GM21526 (cell line): Measurements from ENCODE around the gene DNAJC15.
"Not testable (repeated sequence)": the region's sequence is repeated elsewhere in the genome, so short reads cannot be mapped to it uniquely, and the experiment has no call there.

Source experiments
- ATAC-seq: cut with Tn5 transposase; IDR thresholded peaks from one replicate; pipeline ENCODE4 v1.9.1; 2021; ENCODE audit warnings: moderate library complexity; ENCODE audit not compliant: unreplicated experiment, low FRiP score

The DNAJC15 gene

GRCh38 chr13:43023289-43023963, at the start of gene DNAJC15:
TSS of gene DNAJC15 (plus strand) at chr13:43023586. CDS start at chr13:43023627, 41 bp downstream.
- peak; percentile 76 for ATAC-seq

DNA sequence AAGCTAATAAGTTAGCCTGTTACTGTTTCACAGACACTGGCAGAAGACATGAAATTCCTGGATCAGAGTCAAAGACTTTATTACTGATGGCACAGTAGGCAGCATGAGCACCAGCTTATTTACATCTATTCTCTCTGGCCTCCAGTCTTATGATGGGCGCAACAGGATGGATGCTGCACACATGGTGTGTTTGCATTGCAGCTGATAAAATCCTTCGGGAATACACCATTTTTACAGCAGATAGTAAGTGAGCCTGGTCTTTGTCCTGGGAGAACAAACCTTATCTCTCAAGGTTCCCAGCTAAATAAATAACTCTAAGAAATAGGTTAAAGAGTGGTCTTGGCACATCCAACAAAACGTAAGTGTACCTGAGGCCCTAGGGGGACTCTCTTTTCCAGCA, 47.3 kb upstream of the DNAJC15 start:
- ATAC-seq = no peak

GRCh38 chr13:42977219-42977659, 46.1 kb upstream of the DNAJC15 start:
- no peak for ATAC-seq

DNA sequence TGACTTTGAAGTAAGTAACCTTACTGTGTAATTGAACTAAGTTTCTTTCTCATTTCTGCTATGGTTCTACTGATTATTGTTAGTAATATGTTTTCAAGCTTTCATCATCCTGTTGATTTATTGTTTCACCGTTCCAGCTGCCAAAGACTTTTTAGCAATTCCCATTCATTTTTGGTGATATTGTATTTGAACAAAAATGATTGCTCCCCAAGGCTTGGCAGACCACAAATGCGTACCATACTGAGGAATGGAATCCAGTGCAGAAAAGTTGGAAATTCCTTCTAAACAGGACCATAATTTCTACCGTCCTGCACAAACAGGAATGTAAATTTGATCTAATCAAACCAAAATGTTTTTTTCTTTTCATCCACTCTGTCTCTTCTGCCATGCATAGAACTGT, 42.1 kb upstream of the DNAJC15 start:
- ATAC-seq = no peak

DNA sequence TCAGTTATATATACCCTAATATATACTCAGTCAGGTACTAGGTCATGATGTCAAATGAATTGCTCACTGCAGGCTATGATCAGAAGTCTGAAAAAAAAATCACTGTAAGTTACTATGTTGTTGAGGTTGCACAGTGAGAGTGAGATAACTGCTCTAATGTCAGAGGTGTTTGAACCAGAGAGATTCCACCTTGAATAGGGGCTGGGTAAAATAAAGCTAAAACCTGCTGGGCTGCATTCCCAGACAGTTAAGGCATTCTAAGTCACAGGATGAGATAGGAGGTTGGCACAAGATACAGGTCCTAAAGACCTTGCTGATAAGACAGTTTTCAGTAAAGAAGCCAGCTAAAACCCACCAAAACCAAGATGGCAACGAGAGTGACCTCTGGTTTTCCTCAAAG, 41.5 kb upstream of the DNAJC15 start:
- ATAC-seq = no peak

DNA sequence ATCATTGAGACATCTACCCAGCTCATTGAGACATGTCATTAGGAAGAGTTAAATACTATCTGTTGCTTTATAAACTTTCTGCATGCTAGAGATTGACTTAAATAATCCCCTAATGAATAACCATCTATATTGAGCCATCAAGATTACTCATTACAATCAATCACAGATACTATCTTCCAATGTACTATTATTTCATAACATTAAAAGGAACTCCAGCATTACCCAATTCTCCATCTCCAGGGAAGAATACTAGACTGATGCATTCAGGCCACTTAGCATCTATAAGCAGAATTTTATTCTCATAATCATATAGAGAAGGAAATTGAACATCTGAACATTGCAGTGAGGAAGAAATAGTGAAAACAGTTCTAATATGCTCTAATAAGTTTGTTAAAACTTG, 39.4 kb upstream of the DNAJC15 start:
- ATAC-seq = no peak

DNA sequence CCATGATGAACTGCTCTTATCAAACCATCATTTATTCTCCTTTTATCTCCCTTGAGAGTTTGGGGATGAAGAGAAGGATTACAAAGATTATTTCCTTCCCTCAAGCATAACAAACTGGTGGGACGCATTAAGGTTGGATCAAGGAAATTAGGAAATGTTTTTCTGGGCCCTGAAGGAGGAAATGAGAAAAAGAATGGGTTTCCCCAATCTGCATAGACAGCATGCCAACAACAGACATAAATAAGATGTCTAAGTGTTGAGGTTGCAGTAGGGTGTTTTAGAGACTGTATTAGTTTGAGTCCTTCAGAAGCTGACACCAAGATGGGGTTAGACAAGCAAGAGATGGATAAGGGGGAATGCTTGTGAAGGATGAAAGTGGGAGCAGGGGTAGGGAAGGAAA, 38.7 kb upstream of the DNAJC15 start:
- ATAC-seq = no peak

DNA sequence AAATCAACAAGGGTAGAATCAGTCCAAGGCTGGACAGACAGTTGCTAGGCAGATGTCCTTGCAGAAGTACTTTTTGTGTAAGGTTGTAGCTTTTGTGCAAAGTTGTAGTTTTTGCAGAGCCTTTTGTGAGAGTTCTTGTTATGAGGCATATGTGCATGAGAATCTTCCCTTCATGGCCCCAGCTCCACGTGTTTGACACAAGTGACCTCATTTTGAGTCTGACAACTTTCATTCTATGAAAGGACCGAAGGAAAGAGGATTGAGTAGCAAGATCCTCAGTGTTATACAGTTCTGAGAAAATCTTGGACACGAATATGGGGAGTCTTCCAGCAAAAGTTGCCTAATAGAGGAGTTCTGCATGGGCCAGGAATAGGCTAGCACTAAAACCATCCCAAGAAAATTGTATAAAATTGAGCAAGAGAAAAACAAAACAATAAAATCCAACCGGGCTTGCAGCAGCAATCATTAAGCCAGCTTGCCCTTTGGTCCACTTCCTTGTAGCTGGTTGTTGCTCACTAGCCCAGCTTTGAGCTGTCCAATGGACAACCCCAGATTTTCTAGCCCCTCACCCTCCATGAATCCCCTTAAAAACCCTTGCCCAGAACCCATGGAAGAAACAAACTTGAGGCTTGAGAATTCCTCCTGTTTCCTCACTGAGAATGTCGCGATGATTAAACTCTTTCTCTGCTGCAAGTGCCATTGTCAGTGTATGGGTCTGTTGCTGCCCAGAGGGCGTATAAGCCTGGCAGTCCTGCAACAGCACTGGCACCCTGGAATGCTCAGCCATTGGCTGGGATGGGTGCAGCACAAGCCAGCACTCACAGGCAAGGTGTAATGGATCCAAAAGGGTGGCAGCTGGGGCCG, 37.8 kb upstream of the DNAJC15 start:
- ATAC-seq = no peak

- no peak for ATAC-seq
Observed at GRCh38 chr13:42986176-42986574, 37.2 kb upstream of the DNAJC15 start.

DNA sequence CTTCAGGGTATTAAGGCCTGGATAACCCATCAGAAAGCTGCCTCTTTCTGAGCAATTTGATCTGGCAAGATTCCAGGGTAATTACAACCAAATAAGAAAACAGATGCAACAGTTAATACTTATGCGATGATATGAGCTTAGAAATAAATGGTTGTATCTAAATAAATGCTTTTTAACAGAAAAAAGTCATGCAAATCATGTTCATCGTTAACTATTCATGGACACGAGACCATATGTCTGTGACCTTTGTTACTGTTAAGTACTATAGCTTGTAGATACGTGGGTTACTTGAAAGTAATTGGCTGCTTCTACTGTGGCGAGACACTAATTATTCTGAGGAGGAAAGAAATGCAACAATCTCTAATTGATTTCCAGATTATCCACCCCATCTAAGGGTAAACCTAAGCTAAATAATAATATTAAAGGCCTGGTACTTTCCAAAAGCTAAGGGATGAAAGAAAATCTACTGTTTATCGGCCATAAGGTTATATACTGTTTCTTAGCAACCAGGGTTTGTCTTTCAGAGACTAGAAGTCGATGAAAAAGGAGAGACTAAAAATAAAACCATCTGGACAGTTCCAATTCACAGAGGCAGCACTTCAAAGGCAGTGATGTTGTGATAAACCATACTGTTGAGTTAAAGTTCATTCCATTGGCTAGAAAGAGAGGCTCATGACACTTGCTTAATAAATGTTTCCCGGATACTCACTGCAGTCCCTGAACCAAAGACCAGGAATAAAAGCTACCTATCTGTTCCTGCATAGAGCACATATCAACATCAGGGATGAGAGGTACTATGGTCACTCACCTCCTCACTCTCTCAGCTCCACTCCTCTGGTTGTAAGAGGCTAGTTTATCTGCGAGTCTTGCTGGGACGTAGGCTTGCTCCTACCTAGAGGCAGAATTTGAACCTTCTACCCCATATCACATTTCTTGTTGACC, 32.8 kb upstream of the DNAJC15 start:
- ATAC-seq = no peak

- ATAC-seq = not testable (repeated sequence)
Observed at GRCh38 chr13:42991233-42991897, 32.0 kb upstream of the DNAJC15 start.

DNA sequence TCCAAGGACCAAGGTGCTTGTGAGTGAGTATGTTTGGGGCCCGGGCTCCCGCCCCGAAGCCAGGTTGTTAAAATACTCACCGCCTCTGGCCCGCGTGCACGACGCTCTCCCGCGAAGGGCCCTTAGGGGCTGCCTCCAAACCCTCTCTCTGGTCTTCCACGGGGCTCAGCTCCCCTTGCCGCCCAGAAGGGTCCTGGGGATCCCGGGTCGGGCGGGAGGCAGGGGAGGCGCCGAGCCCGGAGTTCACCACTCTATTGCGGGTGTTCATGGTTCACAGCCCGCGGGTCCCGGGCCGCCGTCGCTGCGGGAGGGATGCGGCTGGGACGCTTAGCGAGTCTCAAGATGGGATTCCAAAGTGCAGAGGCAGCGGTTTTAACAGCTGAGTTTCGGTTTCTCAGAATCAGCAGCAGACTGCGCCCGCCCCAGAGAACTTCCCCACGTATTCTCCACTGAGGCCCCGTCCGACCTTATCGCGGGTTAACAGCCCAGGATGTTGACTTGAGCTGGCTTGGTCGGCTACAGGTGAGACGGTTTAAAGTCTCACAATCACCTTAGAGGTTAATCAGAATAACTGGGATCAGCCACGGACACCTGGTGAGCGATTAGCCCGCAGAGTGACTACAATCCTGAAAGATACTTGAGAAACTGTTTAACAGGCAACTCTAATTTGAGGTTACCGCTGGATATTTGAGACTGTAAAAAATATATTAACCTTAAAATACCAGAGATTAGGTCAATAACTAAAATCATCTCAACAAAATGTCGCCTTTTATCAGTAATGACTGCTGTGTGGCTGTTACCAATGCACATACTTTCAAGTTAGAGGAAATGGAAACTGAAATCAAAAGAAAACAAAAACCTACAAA, 31.3 kb upstream of the DNAJC15 start, which contains the start of gene EPSTI1:
Gene EPSTI1, minus strand, starts transcription at position 344 of the 866 bp plus-strand sequence. Its CDS starts 76 bp downstream, at position 268.
- peak; percentile 67 for ATAC-seq

DNA sequence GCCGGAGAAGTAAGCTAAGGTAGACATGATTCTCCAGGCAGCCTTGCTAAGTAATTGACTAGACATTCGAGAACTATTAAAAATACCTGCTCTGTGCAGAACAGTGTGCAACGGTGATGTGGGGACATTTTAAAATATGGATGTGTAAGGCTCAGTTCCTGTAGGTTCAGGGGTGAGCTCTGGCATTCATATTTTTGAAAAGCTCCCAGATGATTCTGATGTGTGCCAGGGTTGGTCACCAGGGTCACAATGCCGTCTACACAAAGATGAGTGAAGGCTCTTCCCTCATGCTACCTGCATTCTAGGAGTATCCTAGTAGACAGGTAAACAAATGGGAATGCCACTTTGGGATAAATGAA, 30.6 kb upstream of the DNAJC15 start:
- ATAC-seq = peak; percentile 23

GRCh38 chr13:42994878-42995277, 28.5 kb upstream of the DNAJC15 start:
- ATAC-seq = no peak

DNA sequence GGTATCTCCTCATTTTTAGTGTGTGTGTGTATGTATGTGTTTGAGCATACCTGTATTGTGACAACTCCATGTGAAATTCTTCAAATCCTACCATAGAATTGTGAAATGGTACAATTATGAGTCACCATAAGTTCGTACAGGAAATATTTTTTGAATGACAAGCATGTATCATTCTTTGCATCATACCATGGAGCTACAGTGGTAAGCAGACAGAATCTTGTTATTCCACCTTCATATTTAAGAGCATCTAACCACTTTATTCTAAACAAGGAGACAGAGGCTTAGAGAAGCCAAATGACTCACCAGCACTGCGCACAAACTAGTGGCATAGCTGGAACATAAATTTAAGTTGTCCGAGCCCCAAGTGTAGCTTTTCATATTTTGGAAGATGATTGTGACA, 26.8 kb upstream of the DNAJC15 start:
- ATAC-seq = no peak

GRCh38 chr13:42997381-42997780, 26.0 kb upstream of the DNAJC15 start:
- ATAC-seq = no peak

GRCh38 chr13:42999491-42999890, 23.9 kb upstream of the DNAJC15 start:
- ATAC-seq = no peak

- no peak for ATAC-seq
Observed at GRCh38 chr13:43000676-43001075, 22.7 kb upstream of the DNAJC15 start.

GRCh38 chr13:43002021-43002420, 21.4 kb upstream of the DNAJC15 start:
- no peak for ATAC-seq
